ENCODE measurements around the gene HOXA1.

HOXA1 gene

GRCh38 chr7:27065709-27066108 is 30.1 kb downstream of the HOXA1 start:
- no peak for TF ChIP-seq CTCF (conservative IDR thresholded peaks at IDR 0.05; ENCODE audit: low read depth, low read length)
- no peak overlapping the region for H3K4me3 ChIP-seq (ENCODE audit: low read depth, low read length)
- DNase-seq (ENCODE audit: low read depth): no peak

- H3K4me3 ChIP-seq (ENCODE audit: low read depth, low read length): no peak overlapping the region
- TF ChIP-seq CTCF (conservative IDR thresholded peaks at IDR 0.05; ENCODE audit: low read depth, low read length): no peak
- no peak for DNase-seq (ENCODE audit: low read depth)
Measured at GRCh38 chr7:27064661-27065060, 31.1 kb downstream of the HOXA1 start.

GRCh38 chr7:27064159-27064558 is 31.6 kb downstream of the HOXA1 start:
- no peak for TF ChIP-seq CTCF (conservative IDR thresholded peaks at IDR 0.05; ENCODE audit: low read depth, low read length)
- peak; percentile 2 for DNase-seq (ENCODE audit: low read depth)

GRCh38 chr7:27062946-27063345 is 32.9 kb downstream of the HOXA1 start:
- no peak overlapping the region for H3K4me3 ChIP-seq (ENCODE audit: low read depth, low read length)
- DNase-seq (ENCODE audit: low read depth): no peak
- no peak for TF ChIP-seq CTCF (conservative IDR thresholded peaks at IDR 0.05; ENCODE audit: low read depth, low read length)

More at GRCh38 chr7:27064159-27064558, 31.6 kb downstream of the HOXA1 start:
- no peak overlapping the region for H3K4me3 ChIP-seq (ENCODE audit: low read depth, low read length)

- DNase-seq (ENCODE audit: low read depth): no peak
- no peak for TF ChIP-seq CTCF (conservative IDR thresholded peaks at IDR 0.05; ENCODE audit: low read depth, low read length)
- no peak overlapping the region for H3K4me3 ChIP-seq (ENCODE audit: low read depth, low read length)
Measured at GRCh38 chr7:27053153-27053552, 42.6 kb downstream of the HOXA1 start.

GRCh38 chr7:27051451-27051850 is 44.3 kb downstream of the HOXA1 start:
- TF ChIP-seq CTCF (conservative IDR thresholded peaks at IDR 0.05; ENCODE audit: low read depth, low read length): no peak
- no peak overlapping the region for H3K4me3 ChIP-seq (ENCODE audit: low read depth, low read length)
- no peak for DNase-seq (ENCODE audit: low read depth)

GRCh38 chr7:27048438-27048837 is 47.4 kb downstream of the HOXA1 start:
- DNase-seq (ENCODE audit: low read depth): no peak
- no peak overlapping the region for H3K4me3 ChIP-seq (ENCODE audit: low read depth, low read length)
- TF ChIP-seq CTCF (conservative IDR thresholded peaks at IDR 0.05; ENCODE audit: low read depth, low read length): no peak

Measured in choroid plexus epithelial cell (primary cell).